Esophagus muscularis mucosa (tissue), 3 donors: Measurements from ENCODE around the gene SULF2.

Experiments
- POLR2A ChIP-seq: fragments of 450-650 bp; IDR thresholded peaks from one replicate; pipeline ENCODE4 v1.6.1; 2017; ENCODE audit warnings: antibody characterized with exemption, moderate library complexity, mild to moderate bottlenecking, low read depth
- POLR2AphosphoS5 ChIP-seq, 2 donors: sonication (generic); formaldehyde crosslinking; IDR thresholded peaks; one replicate each; pipeline ENCODE4 v1.6.1; 2017; ENCODE audit warnings: antibody characterized with exemption in 2 of 2
- TF ChIP-seq, protein P1 (sequence below), 3 experiments: fragments of 200-600 bp in 2 of 3; fragments of 450-650 bp in 1 of 3; sonication (generic) in 2 of 3; IDR thresholded peaks; one replicate each; pipeline ENCODE4 v1.5.1; 2017 to 2019; ENCODE audit warnings: antibody characterized with exemption in 3 of 3, mild to moderate bottlenecking in 2 of 3, moderate library complexity in 1 of 3

DNA sequence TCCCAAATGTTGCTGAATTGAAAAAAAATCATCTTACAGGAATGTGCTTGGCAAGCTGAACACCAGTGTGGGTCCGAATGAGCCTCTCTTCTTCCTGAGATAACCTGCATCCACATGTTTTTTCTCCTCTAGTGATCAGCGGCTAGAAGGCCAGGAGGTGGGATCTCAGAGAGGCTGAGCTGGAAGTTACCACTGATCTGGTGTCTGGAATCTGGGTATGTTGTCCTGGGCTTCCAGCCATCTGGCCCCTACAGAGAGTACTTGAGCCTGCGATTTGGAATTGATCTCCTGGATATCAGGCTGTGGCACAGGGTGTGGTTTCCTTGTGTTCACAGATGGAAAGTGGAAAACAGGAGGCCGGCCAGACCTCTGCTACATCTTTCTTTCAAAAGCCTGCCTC lies 35.9 kb downstream of the SULF2 start:
- TF ChIP-seq, protein P1, sequence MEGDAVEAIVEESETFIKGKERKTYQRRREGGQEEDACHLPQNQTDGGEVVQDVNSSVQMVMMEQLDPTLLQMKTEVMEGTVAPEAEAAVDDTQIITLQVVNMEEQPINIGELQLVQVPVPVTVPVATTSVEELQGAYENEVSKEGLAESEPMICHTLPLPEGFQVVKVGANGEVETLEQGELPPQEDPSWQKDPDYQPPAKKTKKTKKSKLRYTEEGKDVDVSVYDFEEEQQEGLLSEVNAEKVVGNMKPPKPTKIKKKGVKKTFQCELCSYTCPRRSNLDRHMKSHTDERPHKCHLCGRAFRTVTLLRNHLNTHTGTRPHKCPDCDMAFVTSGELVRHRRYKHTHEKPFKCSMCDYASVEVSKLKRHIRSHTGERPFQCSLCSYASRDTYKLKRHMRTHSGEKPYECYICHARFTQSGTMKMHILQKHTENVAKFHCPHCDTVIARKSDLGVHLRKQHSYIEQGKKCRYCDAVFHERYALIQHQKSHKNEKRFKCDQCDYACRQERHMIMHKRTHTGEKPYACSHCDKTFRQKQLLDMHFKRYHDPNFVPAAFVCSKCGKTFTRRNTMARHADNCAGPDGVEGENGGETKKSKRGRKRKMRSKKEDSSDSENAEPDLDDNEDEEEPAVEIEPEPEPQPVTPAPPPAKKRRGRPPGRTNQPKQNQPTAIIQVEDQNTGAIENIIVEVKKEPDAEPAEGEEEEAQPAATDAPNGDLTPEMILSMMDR (IDR thresholded peaks at IDR 0.05): no peak
- TF ChIP-seq POLR2A (no peak), POLR2AphosphoS5 (IDR thresholded peaks at IDR 0.05) (no peak)
